Measurements from ENCODE around the gene ARMCX5. TPM values are rescaled to one million over a fixed set of nuclear protein-coding genes. Genes with fewer than 3 reads are reported as not detected.

The ARMCX5 gene
- total RNA-seq, 4 donors from 2014 or later: 9.9 to 11.1 (median 10.2) TPM

GRCh38 chrX:102624105-102624504 lies 24.8 kb downstream of the ARMCX5 start:
- H3K27ac ChIP-seq (replicated peaks in 1 of 4): no peak overlapping the region
- H3K9me3 ChIP-seq: peaks cover 0 to 28% (median 0%) of the 10 kb centered on the region in 4 donors
- WGBS: 76% methylated on average over 5 of the region's 6 CpGs
- no peaks in the 10 kb centered on the region for H3K27me3 ChIP-seq
- DNase-seq (ENCODE audit: extremely low spot score): no peak
- TF ChIP-seq POLR2AphosphoS5 (IDR thresholded peaks at IDR 0.05) (no peak), CTCF (IDR thresholded peaks at IDR 0.05) (no peak), POLR2A (IDR thresholded peaks at IDR 0.05; ENCODE audit: low read depth) (no peak), EP300 (IDR thresholded peaks at IDR 0.05) (no peak)
- intact Hi-C loops (cut with DNase I): no loop called here
- H3K4me1 ChIP-seq: no peaks in the 10 kb centered on the region
- no peaks in the 10 kb centered on the region for H3K36me3 ChIP-seq
- H3K4me3 ChIP-seq: no peak overlapping the region

- Histone ChIP-seq H3K4me3 (no peak overlapping the region), H3K4me1 (no peaks in the 10 kb centered on the region), H3K27ac (replicated peaks in 1 of 4) (no peak overlapping the region), H3K9me3 (no peaks in the 10 kb centered on the region), H3K27me3 (no peaks in the 10 kb centered on the region), H3K36me3 (no peaks in the 10 kb centered on the region)
- TF ChIP-seq EP300 (IDR thresholded peaks at IDR 0.05) (no peak), CTCF (IDR thresholded peaks at IDR 0.05) (no peak), POLR2A (IDR thresholded peaks at IDR 0.05; ENCODE audit: low read depth) (no peak), POLR2AphosphoS5 (IDR thresholded peaks at IDR 0.05) (no peak)
- 45% methylated on average over 1 of the region's 1 CpG for WGBS
- intact Hi-C loops (cut with DNase I): no loop called here
- DNase-seq (ENCODE audit: extremely low spot score): no peak
Observed at GRCh38 chrX:102627640-102628039, 28.3 kb downstream of the ARMCX5 start.

- WGBS: 62% methylated on average over 1 of the region's 1 CpG
- no peak overlapping the region for H3K27ac ChIP-seq (replicated peaks in 1 of 4)
Observed at GRCh38 chrX:102637561-102637960, 38.2 kb downstream of the ARMCX5 start.

GRCh38 chrX:102650903-102651241 lies 51.6 kb downstream of the ARMCX5 start:
- Histone ChIP-seq H3K9me3 (no peaks in the 10 kb centered on the region), H3K4me1 (peaks cover 0 to 17% (median 12%) of the 10 kb centered on the region in 4 donors), H3K36me3 (no peaks in the 10 kb centered on the region), H3K27me3 (no peaks in the 10 kb centered on the region), H3K4me3 (peak overlapping the region; percentile 66 to 73 (median 68)), H3K27ac (replicated peaks in 1 of 4) (peak overlapping the region; percentile 79 to 86 (median 82))
- TF ChIP-seq CTCF (IDR thresholded peaks at IDR 0.05) (no peak), POLR2A (IDR thresholded peaks at IDR 0.05; ENCODE audit: low read depth) (no peak), EP300 (IDR thresholded peaks at IDR 0.05) (no peak), POLR2AphosphoS5 (IDR thresholded peaks at IDR 0.05) (no peak)
- no peak for DNase-seq (ENCODE audit: extremely low spot score)
- intact Hi-C loops (cut with DNase I): loop anchor here (5.0 kb wide), 1 partner anchor 49 kb away; no protein-coding TSS in a partner anchor
- 49% methylated on average over 14 of the region's 23 CpGs for WGBS

More at GRCh38 chrX:102637561-102637960, 38.2 kb downstream of the ARMCX5 start:
- intact Hi-C loops (cut with DNase I): no loop called here
- Histone ChIP-seq H3K4me1 (no peaks in the 10 kb centered on the region), H3K27me3 (no peaks in the 10 kb centered on the region), H3K36me3 (no peaks in the 10 kb centered on the region), H3K9me3 (no peaks in the 10 kb centered on the region), H3K4me3 (no peak overlapping the region)
- no peak for TF ChIP-seq POLR2A (IDR thresholded peaks at IDR 0.05; ENCODE audit: low read depth)
- TF ChIP-seq EP300 (IDR thresholded peaks at IDR 0.05): no peak
- no peak for TF ChIP-seq CTCF (IDR thresholded peaks at IDR 0.05)
- TF ChIP-seq POLR2AphosphoS5 (IDR thresholded peaks at IDR 0.05): no peak
- no peak for DNase-seq (ENCODE audit: extremely low spot score)
